GM12892 (cell line): ENCODE data around the gene DHODH.

Experiments
- POLR2A ChIP-seq: IDR thresholded peaks from 2 replicates; pipeline ENCODE4 v1.6.1; 2011; ENCODE audit warnings: low read depth, low read length, control low read depth
- POLR2AphosphoS5 ChIP-seq: IDR thresholded peaks from 2 replicates; pipeline ENCODE4 v1.6.1; 2011; ENCODE audit warnings: low read depth, low read length, control low read depth
- TAF1 ChIP-seq: IDR thresholded peaks from 2 replicates; pipeline ENCODE4 v1.6.1; 2011; ENCODE audit warnings: low read depth, mild to moderate bottlenecking, control low read depth, low read length, borderline replicate concordance

DNA sequence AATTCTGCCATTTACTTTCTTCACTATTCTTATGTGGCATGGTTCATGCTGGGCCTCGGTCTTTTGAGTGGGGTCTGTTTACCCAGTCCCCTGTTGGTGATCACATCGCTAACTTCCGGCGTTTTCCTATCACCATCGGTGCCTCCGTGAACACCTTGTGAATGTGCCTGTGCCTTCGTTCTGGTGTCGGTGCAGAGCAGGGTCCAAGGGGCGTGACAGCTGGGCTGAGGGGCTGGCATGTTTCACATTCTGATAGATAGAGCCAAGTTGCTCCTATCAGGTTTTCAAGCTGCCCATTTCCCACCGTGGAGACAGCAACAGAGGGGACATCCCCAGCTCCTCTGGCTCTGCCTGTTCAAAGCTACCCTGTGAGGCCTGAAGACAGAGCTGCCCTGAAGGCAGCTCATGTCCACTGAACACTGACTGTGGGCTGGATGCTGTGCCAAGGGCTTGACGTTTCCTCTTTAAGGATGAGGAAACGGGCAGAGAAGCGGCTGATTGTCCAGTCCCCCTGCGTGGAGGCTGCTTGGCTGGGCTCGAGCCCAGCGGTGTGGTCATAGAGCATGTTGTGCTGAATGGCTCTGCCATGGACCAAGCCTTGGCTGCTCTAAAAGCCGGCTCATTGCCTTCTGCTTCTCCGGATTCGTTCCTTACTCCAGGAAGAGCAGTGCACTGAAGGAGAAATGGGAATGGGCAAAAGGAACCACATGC lies 17.0 kb downstream of the DHODH start:
- no peak for TF ChIP-seq POLR2AphosphoS5
- no peak for TF ChIP-seq POLR2A
- TF ChIP-seq TAF1, result no peak
